Stromal cell of bone marrow (primary cell): ENCODE measurements around the gene ZFP1.

Source experiments
- DNase-seq: peaks from one replicate; pipeline ENCODE4 v3.0.0-alpha.2; 2012; ENCODE audit warnings: low read depth

The ZFP1 gene

GRCh38 chr16:75160386-75160785, 12.1 kb downstream of the ZFP1 start:
- no peak for DNase-seq

GRCh38 chr16:75169899-75170405, 21.6 kb downstream of the ZFP1 start:
- DNase-seq: no peak

GRCh38 chr16:75172578-75172977, 24.3 kb downstream of the ZFP1 start:
- no peak for DNase-seq

GRCh38 chr16:75175074-75175473, 26.8 kb downstream of the ZFP1 start:
- no peak for DNase-seq

GRCh38 chr16:75176926-75177325, 28.6 kb downstream of the ZFP1 start:
- DNase-seq: no peak

GRCh38 chr16:75179208-75179607, 30.9 kb downstream of the ZFP1 start:
- no peak for DNase-seq

GRCh38 chr16:75181630-75182029, 33.3 kb downstream of the ZFP1 start:
- no peak for DNase-seq

GRCh38 chr16:75188832-75189477, 40.6 kb downstream of the ZFP1 start:
- no peak for DNase-seq

- no peak for DNase-seq
Observed at GRCh38 chr16:75189638-75190245, 41.4 kb downstream of the ZFP1 start.

- DNase-seq: no peak
Observed at GRCh38 chr16:75192606-75193264, 44.4 kb downstream of the ZFP1 start.

- no peak for DNase-seq
Observed at GRCh38 chr16:75193265-75193650, 44.9 kb downstream of the ZFP1 start.

GRCh38 chr16:75193730-75194444, 45.6 kb downstream of the ZFP1 start:
- DNase-seq: no peak

GRCh38 chr16:75195811-75196790, 47.8 kb downstream of the ZFP1 start:
- no peak for DNase-seq

GRCh38 chr16:75196836-75197235, 48.5 kb downstream of the ZFP1 start:
- no peak for DNase-seq

GRCh38 chr16:75197522-75198134, 49.3 kb downstream of the ZFP1 start:
- no peak for DNase-seq

- peak; percentile 11 for DNase-seq
Observed at GRCh38 chr16:75198135-75198600, 49.8 kb downstream of the ZFP1 start.

GRCh38 chr16:75202069-75202590, 53.8 kb downstream of the ZFP1 start:
- DNase-seq: no peak

GRCh38 chr16:75203096-75203495, 54.8 kb downstream of the ZFP1 start:
- no peak for DNase-seq

GRCh38 chr16:75203667-75204409, 55.5 kb downstream of the ZFP1 start:
- DNase-seq: no peak

GRCh38 chr16:75204410-75204758, 56.1 kb downstream of the ZFP1 start:
- DNase-seq: no peak
